NCI-H1436 (cell line): Measurements from ENCODE around the gene PHAF1.
A peak's percentile ranks its signal among the peaks of the same experiment; 100 is the strongest.

Experiments
- DNase-seq: peaks from one replicate; lab custom pipeline; 2025; lab: John Stamatoyannopoulos, UW

PHAF1 gene

DNA sequence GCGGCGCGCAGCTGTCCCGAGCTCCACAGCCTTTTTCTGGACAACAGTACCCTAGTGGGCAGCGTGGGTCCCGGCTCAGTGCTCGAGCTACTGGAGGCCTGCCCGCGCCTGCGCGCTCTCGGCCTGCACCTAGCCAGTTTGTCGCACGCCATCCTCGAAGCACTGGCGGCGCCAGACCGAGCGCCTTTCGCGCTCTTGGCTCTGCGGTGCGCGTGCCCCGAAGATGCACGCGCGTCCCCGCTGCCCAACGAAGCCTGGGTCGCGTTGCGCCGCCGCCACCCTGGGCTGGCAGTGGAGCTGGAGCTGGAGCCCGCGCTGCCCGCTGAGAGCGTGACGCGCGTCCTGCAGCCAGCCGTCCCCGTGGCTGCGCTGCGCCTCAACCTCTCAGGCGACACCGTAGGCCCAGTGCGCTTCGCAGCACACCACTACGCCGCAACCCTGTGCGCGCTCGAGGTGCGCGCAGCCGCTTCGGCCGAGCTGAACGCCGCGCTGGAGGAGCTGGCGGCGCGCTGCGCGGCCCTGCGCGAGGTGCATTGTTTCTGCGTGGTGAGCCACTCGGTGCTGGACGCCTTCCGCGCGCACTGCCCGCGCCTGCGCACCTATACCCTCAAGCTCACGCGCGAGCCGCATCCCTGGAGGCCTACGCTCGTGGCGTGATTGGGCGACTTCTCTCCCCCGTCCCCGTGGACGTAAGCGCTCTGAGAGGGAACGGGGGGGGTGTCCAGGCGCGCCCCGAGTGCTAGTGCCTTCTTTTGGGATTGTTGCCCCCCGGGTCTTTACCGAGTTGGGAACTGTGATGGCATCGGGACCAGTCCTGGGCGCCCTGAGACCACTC, 53.6 kb downstream of the PHAF1 start:
- DNase-seq, result no peak

DNA sequence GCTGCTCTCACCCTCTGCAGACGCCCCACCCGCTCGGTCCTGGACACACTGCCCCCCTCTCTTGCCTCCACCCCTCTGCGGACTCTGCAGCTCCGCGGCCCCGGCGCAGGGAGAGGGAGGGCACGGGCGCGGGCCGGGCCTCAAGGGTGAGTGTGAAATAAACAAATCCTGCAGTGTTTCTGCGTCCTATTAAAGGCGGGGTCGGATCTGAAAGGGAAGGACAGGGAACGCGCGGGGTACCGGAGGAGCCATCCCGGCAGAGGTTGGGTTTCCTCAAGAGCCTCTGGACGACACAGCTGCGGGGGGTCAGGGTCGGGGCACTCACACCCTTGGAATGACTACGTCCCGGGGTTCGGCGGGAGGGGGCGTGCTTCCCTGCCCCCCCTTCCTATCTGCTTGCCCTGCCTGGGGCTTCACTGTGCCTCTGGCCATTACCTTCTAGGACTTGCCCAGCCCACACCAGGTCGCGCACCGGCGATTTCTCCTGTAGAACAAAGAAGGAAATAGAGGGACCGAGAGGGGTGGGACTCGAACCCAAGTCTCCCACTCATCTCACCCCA, 54.3 kb downstream of the PHAF1 start:
- no peak for DNase-seq

DNA sequence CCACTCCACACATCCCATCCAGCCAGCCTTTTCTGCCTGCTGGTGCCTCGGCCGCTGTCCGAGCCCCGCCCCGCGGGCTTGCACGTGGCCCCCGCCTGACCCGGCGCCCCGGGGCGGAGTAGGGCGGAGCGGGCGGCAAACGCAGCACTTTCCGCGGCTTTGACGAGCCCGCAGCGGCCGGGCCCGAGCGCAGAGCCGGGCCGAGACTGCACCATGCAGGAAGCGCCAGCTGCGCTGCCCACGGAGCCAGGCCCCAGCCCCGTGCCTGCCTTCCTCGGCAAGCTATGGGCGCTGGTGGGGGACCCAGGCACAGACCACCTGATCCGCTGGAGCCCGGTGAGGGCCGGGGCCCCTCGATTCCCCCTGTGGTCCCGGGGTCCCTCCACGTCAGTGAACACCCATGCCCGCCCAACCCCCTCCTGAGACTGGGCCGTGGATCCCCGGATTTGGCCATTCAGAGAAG, 54.9 kb downstream of the PHAF1 start, which contains the start of gene HSF4:
Gene HSF4 (plus strand): TSS at position 147 of the 463 bp plus-strand sequence. CDS start 67 bp downstream, at position 214.
- no peak for DNase-seq

DNA sequence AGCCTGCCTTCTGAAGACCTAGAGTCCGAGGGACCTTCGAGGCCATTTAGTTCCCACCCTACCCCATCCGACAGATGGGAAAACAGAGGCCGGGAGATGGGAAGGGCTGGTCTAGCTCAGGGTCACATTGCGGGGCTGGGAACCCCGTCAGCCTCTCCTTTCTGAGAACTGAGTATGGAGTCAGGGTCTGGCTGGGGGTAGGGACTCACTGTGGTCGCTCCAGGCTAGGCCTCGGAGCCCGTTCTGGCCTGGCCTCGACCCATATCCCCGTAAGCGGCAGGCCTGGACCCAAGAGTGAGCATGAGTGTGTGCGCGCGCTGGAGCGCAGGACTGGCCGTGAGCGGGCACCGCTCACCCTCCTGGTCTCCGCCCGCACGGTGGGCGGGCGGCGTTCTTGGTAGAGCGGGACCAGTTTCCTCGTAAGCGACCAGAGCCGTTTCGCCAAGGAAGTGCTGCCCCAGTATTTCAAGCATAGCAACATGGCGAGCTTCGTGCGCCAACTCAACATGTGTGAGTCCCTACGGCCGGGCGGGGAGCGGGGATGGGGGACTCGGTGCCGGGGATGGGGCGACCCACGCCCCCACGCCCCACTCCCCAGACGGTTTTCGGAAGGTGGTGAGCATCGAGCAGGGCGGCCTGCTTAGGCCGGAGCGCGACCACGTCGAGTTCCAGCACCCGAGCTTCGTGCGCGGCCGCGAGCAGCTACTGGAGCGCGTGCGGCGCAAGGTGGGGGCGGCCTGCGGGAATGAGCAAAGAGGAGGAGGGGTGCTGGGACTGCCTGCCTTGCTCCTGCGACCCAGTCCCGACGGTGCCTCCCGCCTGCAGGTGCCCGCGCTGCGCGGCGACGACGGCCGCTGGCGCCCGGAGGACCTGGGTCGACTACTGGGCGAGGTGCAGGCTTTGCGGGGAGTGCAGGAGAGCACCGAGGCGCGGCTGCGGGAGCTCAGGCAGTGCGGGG, 55.7 kb downstream of the PHAF1 start:
- no peak for DNase-seq

DNA sequence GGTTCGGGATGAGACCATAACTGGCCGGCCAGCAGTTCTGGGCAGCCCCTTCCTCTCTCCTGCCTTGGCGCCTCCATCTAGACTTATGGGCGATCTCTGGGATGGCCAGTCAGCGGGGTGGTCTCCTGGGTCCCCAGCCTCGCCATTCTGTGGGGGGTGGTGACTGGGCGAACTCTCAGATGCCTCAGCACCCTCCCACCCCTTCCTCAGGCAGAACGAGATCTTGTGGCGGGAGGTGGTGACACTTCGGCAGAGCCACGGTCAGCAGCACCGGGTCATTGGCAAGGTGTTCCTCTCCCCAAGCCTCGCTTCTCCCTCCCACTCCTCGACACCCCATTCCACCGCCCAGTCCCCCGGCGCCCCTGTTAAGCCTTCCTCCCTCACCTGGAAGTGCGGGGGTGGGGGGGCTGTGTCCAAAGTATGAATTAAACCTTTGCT, 56.4 kb downstream of the PHAF1 start:
- no peak for DNase-seq

DNA sequence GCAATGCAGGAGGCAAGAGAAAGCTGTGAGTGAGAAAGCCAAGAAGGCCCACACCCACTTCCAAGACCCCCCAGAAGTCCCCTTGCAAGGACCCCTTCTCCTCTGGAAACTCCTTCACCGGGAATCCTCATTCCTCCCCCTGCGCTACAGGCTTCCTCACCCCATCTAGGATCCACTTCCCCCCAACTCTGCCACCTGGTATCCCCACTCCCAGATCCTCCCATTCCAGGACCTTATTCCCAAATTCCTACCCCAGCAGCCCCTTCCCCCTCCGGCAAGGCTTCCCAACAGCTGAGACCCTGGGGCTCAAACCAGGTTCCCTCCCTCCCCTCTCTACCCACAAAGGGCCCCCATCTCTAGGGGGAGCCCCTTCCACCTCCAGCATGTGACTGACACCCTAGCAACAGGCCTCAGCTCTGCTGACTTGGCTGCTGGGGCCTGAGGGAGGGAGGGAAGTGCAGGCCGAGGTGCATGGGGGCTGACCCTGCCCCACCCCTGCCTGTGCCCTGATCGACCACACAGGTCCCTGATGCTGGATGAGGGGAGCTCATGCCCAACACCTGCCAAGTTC, 56.9 kb downstream of the PHAF1 start:
- no peak for DNase-seq

DNA sequence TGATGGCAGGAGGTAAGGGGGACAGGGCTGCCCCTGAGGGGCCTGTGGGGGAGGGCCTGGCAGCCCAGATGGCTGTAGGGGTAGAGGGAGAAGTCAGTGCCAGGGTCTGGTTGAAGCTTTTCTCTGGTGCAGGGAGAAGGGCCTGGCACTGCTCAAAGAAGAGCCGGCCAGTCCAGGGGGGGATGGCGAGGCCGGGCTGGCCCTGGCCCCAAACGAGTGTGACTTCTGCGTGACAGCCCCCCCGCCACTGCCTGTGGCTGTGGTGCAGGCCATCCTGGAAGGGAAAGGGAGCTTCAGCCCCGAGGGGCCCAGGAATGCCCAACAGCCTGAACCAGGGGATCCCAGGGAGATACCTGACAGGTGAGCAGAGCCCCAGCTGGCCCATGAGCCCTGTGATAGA, 57.8 kb downstream of the PHAF1 start:
- DNase-seq, result no peak

DNA sequence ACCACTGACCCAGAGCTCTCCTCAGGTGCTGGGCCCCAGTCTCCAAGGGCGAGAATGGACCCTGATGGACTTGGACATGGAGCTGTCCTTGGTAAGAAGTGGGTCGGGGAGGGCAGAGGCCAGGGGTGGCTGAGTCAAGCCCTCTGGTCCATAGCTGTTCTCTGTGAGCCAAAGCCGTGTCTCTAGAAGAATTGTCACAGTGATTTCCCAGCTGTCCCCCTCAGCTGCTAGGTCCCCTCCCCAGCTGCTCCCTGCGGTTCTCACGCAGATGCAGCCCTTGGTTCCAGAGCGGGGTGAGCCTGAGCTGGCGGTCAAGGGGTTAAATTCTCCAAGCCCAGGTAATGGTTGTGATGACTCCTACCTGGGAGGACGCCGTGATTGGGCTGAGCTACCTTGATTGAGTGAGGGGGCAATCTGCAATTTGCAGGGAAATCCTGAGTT, 59.3 kb downstream of the PHAF1 start:
- no peak for DNase-seq

DNA sequence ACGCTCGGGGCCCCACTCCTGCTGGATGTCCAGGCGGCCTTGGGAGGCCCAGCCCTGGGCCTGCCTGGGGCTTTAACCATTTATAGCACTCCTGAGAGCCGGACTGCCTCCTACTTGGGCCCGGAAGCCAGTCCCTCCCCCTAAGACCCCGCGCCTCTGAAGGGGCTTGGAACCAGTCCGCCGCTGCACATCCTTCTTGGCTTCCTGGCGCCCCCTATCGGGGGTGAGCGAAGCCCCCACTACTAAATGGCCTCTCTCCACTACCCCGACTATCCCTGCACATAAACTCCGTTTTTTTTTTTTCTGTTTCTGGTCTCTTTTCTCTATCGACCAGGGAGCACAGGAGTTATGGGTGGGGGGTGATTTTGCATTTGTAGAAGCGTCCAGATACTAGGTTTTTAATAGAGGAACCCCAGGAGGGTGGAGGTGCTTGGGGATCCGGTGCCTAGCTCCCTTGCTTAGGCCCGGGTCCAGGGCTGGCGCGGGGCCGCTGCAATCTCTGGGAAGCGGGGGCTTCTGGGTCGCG, 60.0 kb downstream of the PHAF1 start:
- DNase-seq, result peak; percentile 75

DNA sequence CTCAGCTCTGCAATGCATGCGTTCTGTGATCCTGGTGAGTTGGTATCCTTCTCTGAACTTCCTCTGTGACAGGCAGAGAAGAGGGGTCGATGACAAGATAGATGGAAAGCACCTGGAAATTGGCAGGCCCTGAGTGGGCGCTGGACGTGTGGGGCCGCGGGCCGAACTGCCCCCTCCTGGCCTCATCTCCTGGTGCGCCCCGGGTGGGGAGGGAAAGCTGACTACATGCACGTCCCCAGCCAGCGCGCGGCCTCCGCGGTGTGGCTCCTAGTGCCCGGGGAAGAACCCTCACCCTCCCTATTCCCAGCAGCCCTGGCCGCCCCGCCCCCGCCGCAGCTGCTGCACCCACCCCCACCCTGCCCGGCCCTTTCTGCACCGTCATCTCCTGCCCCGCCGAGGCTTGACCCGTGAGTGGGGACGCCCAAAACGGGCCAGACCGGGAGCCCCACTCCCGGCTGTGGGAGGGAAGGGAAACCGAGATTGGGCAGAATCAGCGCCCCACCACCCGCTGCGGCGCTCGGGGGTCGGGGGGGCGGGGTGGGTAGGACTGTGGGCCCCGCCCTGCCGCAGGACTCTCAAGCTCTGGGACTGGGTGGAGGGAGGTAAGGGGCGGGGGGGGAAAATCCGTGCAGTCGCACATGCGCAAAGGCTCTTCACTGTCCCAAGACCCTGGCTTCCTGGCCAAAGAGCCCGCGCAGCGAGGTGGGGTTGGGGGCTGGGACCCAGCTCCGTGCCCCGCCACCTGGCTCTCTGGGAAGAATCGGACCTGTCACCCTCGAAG, 60.6 kb downstream of the PHAF1 start, which contains the start of gene NOL3:
Gene NOL3 (plus strand): TSS at position 371 of the 781 bp plus-strand sequence.
- DNase-seq, result peak; percentile 79

DNA sequence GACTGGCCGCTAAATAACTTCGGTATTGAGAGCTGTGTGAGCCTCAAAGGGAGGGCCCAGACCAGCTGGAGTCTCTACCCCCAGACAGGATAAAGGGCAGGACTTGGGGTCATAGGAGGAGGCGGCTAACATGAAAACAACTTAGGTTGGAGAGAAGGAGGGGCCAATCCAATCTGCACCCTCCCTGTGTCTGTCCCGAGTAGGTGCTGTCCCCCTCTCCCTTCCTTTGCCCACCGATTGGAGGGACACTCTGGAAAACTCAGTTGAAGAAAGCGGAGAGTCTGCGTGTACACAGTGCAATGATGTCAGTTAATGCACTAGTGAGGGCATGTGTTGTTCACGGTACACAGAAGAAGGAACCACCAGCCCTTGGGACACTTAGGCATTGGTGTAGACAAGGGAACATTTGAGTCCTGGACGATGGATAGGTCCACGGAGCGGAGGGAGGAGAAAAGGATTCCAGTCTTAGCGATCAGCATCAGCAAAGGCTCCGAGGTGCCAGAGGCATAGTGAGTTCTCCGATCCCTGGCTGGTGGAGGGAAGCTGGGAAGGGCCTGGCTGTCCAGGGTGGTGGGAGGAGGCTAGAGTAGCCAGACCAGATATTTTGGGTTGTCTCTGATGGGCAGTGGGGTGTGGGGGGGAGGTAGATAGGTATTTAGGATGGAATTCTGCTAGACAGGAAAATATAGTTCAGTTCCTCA, 61.4 kb downstream of the PHAF1 start:
- no peak for DNase-seq

DNA sequence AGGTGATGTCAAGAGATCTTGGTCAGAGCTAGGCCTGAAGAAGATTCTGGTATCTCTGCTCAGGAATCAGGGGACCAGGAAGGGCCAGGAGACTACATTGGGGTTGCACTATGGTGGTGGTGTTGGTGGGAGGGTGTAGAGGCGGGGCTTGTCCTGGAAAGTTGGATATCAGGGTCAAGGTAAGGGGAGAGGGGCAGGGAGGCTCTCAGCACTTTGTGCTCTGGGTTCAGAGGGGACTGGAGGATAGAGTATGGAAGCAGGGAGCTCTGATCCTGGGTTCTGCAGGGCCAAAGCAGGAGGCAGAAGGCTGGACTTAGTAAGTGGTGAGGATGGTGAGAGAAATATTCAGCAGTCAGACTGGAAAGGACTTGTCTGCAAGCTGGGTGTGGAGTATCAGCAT, 63.6 kb downstream of the PHAF1 start:
- DNase-seq, result no peak

DNA sequence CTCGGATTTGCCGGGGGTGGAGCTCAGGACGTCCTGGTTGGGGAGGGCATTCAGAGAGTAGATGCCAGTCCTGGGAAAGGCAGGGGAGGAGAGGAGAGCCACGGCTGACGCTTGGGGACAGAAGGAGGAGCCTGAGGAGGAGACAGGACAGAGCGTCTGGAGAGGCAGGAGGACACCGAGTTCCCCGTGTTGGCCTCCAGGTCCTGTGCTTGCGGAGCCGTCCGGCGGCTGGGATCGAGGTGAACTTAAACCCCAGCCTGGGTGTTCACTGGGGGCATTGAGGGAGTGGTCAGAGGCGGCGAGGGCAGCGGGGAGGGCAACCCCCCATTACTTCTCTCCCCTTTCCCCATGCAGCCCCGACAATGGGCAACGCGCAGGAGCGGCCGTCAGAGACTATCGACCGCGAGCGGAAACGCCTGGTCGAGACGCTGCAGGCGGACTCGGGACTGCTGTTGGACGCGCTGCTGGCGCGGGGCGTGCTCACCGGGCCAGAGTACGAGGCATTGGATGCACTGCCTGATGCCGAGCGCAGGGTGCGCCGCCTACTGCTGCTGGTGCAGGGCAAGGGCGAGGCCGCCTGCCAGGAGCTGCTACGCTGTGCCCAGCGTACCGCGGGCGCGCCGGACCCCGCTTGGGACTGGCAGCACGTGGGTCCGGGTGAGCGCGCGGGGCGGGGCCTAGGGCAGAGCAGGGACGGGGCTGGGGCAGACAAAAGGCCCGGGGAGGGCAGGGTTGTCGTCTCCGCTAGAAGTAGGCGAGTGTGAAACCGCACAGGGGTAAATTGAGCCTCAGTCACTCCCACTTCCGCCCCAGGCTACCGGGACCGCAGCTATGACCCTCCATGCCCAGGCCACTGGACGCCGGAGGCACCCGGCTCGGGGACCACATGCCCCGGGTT, 64.3 kb downstream of the PHAF1 start:
- DNase-seq, result peak; percentile 78

DNA sequence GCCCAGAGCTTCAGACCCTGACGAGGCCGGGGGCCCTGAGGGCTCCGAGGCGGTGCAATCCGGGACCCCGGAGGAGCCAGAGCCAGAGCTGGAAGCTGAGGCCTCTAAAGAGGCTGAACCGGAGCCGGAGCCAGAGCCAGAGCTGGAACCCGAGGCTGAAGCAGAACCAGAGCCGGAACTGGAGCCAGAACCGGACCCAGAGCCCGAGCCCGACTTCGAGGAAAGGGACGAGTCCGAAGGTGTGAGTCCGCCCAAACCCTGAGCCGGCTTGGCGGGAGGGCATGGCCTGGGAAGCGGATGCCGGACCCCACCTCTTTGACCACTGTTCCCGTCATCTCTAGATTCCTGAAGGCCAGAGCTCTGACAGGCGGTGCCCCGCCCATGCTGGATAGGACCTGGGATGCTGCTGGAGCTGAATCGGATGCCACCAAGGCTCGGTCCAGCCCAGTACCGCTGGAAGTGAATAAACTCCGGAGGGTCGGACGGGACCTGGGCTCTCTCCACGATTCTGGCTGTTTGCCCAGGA, 65.0 kb downstream of the PHAF1 start:
- no peak for DNase-seq

DNA sequence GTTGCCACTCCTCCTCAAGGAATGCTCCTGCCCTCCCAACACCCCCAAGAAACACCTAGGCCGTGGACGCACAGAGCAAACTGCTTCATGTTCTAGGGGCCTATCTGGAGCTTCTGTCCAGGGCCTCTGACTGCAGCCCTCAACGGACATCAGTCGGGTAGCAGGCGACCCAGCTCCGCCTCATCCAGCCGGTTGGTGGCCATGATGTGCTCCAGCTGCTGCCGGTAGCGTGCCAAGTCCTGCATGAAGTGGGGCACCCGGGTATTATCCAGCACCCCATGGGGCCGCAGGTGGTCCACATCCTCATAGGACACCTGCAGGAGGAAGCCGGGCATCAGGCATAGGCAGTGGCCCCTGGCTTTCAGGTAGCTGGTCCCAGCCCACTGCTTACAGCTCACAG, 66.9 kb downstream of the PHAF1 start:
- no peak for DNase-seq

DNA sequence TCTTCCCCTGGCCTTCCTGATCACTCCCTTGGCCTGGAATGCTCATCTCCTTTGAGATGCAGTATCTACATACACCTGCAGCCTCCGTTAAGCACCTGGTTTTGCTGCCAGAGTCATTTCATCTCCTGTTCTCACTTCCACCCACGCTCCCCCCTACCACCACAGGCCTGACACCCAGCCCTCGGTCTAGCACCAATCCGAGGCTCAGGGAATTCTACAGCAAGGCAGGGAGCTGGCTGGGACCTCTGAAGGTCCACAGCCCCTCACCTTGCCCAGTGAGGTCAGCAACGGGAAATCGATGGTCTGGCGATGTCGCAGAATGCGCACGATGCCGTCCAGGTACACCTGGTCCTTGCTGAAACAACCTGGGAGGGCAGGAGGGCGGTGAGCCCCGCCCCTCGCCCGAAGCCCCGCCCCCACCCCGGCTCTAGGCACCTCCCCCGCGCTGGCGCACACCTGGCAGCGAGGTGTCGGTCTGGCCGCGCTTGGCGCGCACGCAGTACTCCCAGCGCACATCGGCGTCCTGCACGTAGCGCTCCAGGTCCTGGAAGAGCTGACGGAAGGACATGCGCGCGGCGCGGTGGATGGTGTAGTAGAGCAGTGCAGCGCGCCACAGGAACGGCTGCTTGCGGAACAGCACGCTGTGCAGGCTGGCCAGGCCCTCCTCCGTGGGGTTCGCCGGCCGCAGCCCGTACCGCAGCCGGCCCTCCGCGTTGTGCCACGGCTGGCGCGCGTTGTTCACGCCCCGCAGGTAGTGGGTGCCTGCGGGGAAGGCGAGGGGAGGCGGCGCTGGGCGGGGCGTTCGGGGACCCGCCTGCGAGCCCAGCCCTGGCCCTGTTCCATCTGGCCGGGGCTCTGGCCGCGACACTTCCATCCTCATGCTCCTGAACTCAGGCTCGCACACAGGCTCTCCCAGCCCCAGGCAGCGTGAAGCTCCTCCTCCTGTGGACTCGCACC, 68.3 kb downstream of the PHAF1 start:
- peak; percentile 83 for DNase-seq

DNA sequence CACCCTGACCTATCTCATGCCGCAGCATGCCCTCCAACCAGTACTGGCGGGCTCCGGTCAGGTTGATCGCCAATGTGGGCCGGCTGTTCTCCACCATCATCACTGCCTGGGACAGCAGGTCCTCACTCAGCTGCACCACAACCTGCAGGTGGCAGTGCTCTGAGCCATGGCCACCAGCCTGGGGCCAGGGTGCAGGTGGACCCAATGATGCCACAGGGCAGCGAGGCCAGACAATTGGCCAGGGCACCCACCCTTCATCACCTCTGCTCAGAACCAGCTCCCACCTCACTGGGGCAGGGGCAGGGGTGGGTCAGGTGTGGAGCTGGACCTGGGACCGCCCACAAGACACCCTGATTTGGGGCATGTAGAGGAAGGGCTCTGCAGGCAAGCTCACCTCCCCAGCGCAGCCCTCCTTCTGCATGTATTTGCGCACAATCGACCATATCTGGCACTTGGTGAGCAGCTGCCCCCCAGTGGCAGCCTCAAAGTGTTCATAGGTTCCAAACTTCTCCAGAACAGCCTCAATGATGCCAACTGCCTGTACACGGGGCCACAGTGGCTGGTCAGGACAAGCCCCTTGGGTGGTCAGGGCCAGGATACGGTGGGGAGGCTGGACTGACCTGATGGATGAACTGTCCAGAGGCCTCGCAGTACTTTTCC, 69.8 kb downstream of the PHAF1 start:
- no peak for DNase-seq
